DOHH2 (cell line): ENCODE data around the gene FKBP7.

Experiments
- H3F3A ChIP-seq: fragments of 200-600 bp; sonication (generic), shearing (Covaris generic); 2 replicates; pipeline ENCODE4 v1.6.0; 2016; ENCODE audit warnings: antibody characterized with exemption, mild to moderate bottlenecking; ENCODE audit not compliant: control insufficient read depth, insufficient read depth
- H3K27ac ChIP-seq: fragments of 200-600 bp; sonication (generic); 2 replicates; pipeline ENCODE4 v1.5.1; 2014; ENCODE audit warnings: low read depth, mild to moderate bottlenecking, low read length, moderate library complexity
- H3K27me3 ChIP-seq: fragments of 200-600 bp; sonication (generic); 2 replicates; pipeline ENCODE4 v1.6.1; 2014; ENCODE audit warnings: mild to moderate bottlenecking, low read length, mixed read lengths; ENCODE audit not compliant: control insufficient read depth
- H3K36me3 ChIP-seq: fragments of 200-600 bp; sonication (generic); 2 replicates; pipeline ENCODE4 v1.6.1; 2014; ENCODE audit warnings: mild to moderate bottlenecking, low read length, moderate library complexity, mixed read lengths; ENCODE audit not compliant: control insufficient read depth
- H3K4me1 ChIP-seq: fragments of 200-600 bp; sonication (generic); 2 replicates; pipeline ENCODE4 v1.6.1; 2014; ENCODE audit warnings: mild to moderate bottlenecking, low read length, mixed read lengths; ENCODE audit not compliant: control insufficient read depth
- H3K4me2 ChIP-seq: fragments of 200-600 bp; sonication (generic); 2 replicates; pipeline ENCODE4 v1.6.0; 2014; ENCODE audit warnings: mild to moderate bottlenecking, low read length, moderate library complexity
- H3K4me3 ChIP-seq: fragments of 200-600 bp; sonication (generic); 2 replicates; pipeline ENCODE4 v1.5.1; 2014; ENCODE audit warnings: mild to moderate bottlenecking, low read length, mixed read lengths
- H3K79me2 ChIP-seq: fragments of 200-600 bp; sonication (generic); 2 replicates; pipeline ENCODE4 v1.6.1; 2014; ENCODE audit warnings: mild to moderate bottlenecking, low read length, mixed read lengths; ENCODE audit not compliant: control insufficient read depth
- H3K9me2 ChIP-seq: fragments of 200-600 bp; sonication (generic); replicated peaks from 2 replicates; pipeline ENCODE4 v1.6.1; 2014; ENCODE audit warnings: mild to moderate bottlenecking, low read length, mixed read lengths; ENCODE audit not compliant: control insufficient read depth
- H3K9me3 ChIP-seq: fragments of 200-600 bp; sonication (generic); 2 replicates; pipeline ENCODE4 v1.6.1; 2014; ENCODE audit warnings: antibody characterized with exemption, low read length, mixed read lengths; ENCODE audit not compliant: control insufficient read depth, insufficient read depth
- H4K20me1 ChIP-seq: fragments of 200-600 bp; sonication (generic); 2 replicates; pipeline ENCODE4 v1.6.0; 2014; ENCODE audit warnings: low read depth, mild to moderate bottlenecking, antibody characterized with exemption, low read length, moderate library complexity; ENCODE audit not compliant: control insufficient read depth, insufficient read depth
- CTCF ChIP-seq: fragments of 200-600 bp; sonication (generic); IDR thresholded peaks from one replicate; pipeline ENCODE4 v1.5.1; 2014; ENCODE audit warnings: antibody characterized with exemption, mild to moderate bottlenecking, low read depth, low read length; ENCODE audit not compliant: poor library complexity, severe bottlenecking
- EZH2phosphoT487 ChIP-seq: fragments of 200-600 bp; sonication (generic); IDR thresholded peaks from 2 replicates; pipeline ENCODE4 v1.6.1; 2017; ENCODE audit warnings: borderline replicate concordance, mild to moderate bottlenecking, antibody characterized with exemption, low read length, moderate library complexity, mixed read lengths

Gene FKBP7

GRCh38 chr2:178506524-178506923 lies 28.1 kb upstream of the FKBP7 start:
- no peaks in the 10 kb centered on the region for H3K9me3 ChIP-seq
- H3K27me3 ChIP-seq = no peaks in the 10 kb centered on the region
- H3K4me2 ChIP-seq = no peak overlapping the region
- peaks cover 34% of the 10 kb centered on the region for H3K36me3 ChIP-seq
- H3K9me2 ChIP-seq = no peaks in the 10 kb centered on the region
- no peak overlapping the region for H3K27ac ChIP-seq
- no peak for TF ChIP-seq CTCF
- no peaks in the 10 kb centered on the region for H4K20me1 ChIP-seq
- H3K79me2 ChIP-seq = no peaks in the 10 kb centered on the region
- H3K4me1 ChIP-seq = no peaks in the 10 kb centered on the region
- no peaks in the 10 kb centered on the region for H3F3A ChIP-seq
- no peak overlapping the region for H3K4me3 ChIP-seq

GRCh38 chr2:178506101-178506500 lies 27.7 kb upstream of the FKBP7 start:
- H4K20me1 ChIP-seq = no peaks in the 10 kb centered on the region
- no peak overlapping the region for H3K4me2 ChIP-seq
- no peaks in the 10 kb centered on the region for H3F3A ChIP-seq
- no peaks in the 10 kb centered on the region for H3K9me2 ChIP-seq
- H3K27me3 ChIP-seq = no peaks in the 10 kb centered on the region
- no peaks in the 10 kb centered on the region for H3K79me2 ChIP-seq
- H3K4me1 ChIP-seq = no peaks in the 10 kb centered on the region
- H3K4me3 ChIP-seq = no peak overlapping the region
- no peak overlapping the region for H3K27ac ChIP-seq
- H3K9me3 ChIP-seq = no peaks in the 10 kb centered on the region
- no peak for TF ChIP-seq CTCF
- no peak for TF ChIP-seq EZH2phosphoT487
- H3K36me3 ChIP-seq = peaks cover 37% of the 10 kb centered on the region

GRCh38 chr2:178502751-178503150 lies 24.4 kb upstream of the FKBP7 start:
- Histone ChIP-seq H3K4me2 (no peak overlapping the region), H3K27ac (no peak overlapping the region), H3K36me3 (peaks cover 67% of the 10 kb centered on the region), H3K27me3 (no peaks in the 10 kb centered on the region), H3K79me2 (no peaks in the 10 kb centered on the region), H3K9me3 (no peaks in the 10 kb centered on the region), H3K4me3 (no peak overlapping the region), H3K9me2 (no peaks in the 10 kb centered on the region), H4K20me1 (no peaks in the 10 kb centered on the region), H3K4me1 (peaks cover 7% of the 10 kb centered on the region), H3F3A (no peaks in the 10 kb centered on the region; the same call in 1 of the 2 replicates)
- TF ChIP-seq EZH2phosphoT487 = no peak
- no peak for TF ChIP-seq CTCF

- H3K9me3 ChIP-seq = no peaks in the 10 kb centered on the region
- H3K4me3 ChIP-seq = no peak overlapping the region
- peaks cover 87% of the 10 kb centered on the region for H3K36me3 ChIP-seq
- no peak overlapping the region for H3K4me2 ChIP-seq
- H3K4me1 ChIP-seq = peaks cover 12% of the 10 kb centered on the region
- H3K79me2 ChIP-seq = no peaks in the 10 kb centered on the region
- H4K20me1 ChIP-seq = no peaks in the 10 kb centered on the region
- no peak for TF ChIP-seq CTCF
- TF ChIP-seq EZH2phosphoT487 = no peak
- H3F3A ChIP-seq = peaks cover 6% of the 10 kb centered on the region
- H3K27ac ChIP-seq = no peak overlapping the region
- H3K27me3 ChIP-seq = no peaks in the 10 kb centered on the region
- H3K9me2 ChIP-seq = no peaks in the 10 kb centered on the region
Observed at GRCh38 chr2:178499640-178500039, 21.2 kb upstream of the FKBP7 start.
